SH-SY5Y (cell line): ENCODE measurements around the gene FXYD7.

ENCODE experiments used
- GATA2 ChIP-seq: IDR thresholded peaks from 2 replicates; pipeline ENCODE4 v1.6.1; 2011; ENCODE audit warnings: mild to moderate bottlenecking, low read depth, low read length
- GATA3 ChIP-seq: IDR thresholded peaks from 2 replicates; pipeline ENCODE4 v1.6.1; 2011; ENCODE audit warnings: low read depth, mild to moderate bottlenecking, low read length, moderate library complexity

FXYD7 gene

DNA sequence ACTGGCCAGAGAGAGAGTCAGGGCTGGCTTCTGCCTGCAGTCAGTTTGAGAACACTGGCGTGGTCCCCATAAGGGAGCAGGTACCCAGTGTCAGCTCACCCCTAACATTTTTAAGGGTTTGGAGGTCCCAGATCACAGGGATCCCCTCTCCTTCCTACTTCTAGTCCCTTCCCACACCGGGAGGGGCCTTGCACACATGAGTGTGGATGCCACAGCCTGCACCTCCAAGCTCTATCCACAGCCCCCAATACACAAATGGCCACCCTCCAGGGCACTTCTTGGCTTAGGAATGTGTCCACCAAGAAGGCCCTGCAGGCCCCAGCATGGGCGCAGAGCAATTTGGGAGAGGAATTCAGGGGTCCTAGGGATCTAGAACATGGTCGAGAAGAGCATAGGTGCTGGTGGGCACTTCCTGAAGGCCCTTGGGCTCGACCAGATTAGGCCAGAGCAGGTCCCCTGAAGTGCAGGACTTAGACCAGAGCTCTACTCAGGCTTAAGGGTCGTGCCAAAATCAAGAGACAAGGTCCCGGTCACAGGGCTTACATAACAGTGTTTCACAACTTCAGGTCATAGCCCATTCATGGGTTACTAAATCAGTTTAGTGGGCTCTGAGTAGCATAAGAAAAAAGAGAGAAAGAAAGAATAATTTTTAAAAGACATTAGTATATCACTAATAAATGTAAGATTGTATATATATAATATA is 27.5 kb downstream of the FXYD7 start:
- TF ChIP-seq GATA3 (no peak), GATA2 (no peak)

DNA sequence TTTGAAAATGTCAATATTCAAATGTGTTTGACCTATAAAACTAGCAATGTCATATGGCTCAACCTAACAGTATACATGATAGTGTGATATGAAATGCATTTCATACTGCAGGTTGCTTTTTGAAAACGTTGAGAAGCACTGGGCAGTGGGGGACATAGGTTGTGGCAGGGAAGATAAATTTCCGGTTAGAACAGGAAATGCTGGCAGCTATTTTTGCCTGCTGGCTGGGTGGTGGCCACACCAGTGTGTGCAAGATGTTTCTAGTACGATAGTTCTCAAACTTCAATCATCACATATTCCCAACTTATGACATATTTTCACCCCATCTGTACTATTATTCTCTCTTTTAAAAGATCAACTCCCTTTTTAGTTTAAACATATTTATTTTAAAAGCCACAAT is 28.7 kb downstream of the FXYD7 start:
- TF ChIP-seq GATA3 (no peak), GATA2 (no peak)

DNA sequence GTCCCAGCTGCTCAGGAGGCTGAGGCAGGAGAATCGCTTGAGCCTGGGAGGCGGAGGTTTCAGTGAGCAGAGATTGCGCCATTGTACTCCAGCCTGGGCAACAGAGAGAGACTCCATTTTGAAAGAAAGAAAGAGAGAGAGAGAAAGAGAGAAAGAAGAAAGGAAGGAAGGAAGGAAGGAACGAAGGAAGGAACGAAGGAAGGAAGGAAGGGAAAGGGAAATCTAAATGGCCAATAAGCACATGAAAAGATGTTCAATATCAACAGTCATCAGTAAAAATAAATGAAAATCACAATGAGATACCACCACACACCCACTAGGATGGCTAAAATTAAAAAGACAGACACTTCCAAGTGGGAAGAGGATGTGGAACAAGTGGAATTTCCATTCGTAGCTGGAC is 31.2 kb downstream of the FXYD7 start:
- TF ChIP-seq GATA2 (no peak), GATA3 (no peak)

DNA sequence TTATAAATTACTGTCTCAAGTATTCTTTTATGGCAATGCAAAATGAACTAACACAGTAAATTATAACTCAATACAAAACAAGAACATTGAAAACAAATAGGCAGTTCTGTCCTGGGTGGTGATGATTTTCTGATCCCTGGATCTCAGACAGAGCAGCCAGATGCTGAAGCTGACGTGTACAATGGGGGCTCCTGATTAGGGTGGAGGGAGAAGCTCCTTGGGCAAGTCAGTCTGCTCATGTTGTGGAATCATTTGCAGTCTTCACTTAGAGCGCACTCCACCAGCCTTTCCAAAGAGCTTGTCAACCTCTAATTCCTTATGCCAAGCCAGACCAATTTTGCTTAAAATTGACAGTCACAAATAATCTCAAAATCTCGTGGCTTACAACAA is 33.1 kb downstream of the FXYD7 start:
- TF ChIP-seq GATA3 (no peak), GATA2 (no peak)

DNA sequence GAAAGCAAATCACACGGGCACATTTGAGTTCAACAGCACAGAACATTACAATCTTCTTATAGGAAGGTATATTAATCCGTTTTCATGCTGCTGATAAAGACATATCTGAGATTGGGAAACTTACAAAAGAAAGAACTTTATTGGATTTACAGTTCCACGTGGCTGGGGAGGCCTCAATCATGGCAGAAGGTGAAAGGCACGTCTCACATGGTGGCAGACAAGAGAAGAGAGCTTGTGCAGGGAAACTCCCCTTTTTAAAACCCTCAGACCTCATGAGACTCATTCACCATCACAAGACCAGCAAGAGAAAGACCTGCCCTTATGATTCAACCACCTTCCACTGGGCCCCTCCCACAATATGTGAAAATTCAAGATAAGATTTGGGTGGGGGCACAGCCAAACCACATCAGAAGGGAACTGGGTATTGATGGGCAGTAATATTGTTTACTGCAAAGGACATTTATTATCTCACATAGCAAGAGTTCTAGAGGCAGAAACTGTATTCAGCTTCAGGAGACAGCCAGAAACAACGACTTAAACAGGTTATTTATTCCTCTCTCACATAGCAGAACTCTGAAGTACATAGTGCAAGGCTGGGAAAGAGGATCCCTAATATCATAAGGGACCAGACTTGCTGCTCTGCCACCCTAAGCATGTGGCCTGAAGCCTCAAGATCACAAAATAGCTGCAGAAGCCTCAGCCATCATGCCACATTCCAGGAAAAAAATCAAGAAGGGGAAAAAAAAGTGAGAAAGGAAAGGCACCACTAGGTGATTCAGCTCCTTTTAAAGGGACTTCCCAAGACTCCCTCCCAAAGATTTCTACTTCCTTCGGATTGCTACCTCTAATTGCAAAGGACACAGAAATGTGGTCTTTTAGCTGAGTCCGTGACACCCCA is 34.6 kb downstream of the FXYD7 start:
- TF ChIP-seq GATA3 (no peak), GATA2 (no peak)

DNA sequence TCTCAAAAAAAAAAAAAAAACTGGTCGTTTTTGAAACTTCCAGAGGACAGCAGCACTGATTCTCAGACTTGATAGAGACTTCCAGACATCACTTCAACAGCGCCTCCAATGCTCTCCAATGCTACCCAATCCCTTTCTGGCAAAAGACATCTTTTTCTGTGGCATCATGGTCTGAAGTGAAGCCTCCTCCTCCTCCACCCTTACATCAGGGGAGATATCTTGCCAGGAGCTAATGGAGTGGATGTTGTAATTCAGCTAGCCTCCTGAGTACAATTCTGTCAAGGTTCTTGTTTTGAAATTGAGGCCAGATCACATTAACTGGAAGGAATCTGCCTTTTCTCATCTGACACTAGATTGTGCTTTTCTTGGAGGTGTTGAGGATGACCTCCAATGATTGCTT is 35.6 kb downstream of the FXYD7 start:
- TF ChIP-seq GATA3 = no peak
- TF ChIP-seq GATA2 = no peak

DNA sequence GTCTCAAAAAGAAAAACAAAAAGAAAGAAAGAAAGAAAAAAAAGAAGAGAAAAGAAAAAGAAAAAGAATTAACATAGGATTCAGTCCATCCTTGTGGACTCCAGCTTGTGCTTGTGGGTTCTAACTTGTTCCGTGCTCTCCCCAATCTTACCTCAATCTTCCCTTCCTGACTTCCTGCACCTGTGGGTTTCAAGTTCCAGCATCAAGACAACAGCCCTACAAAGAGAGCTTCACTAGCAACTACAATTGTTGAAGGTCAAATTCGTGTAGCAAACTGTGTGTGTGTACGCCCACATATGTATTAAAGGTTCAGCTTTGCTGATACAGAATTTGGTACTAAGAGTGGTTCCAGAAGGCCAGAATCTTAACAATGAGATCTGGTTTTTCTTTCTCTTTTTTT is 36.8 kb downstream of the FXYD7 start:
- TF ChIP-seq GATA2 (no peak), GATA3 (no peak)

DNA sequence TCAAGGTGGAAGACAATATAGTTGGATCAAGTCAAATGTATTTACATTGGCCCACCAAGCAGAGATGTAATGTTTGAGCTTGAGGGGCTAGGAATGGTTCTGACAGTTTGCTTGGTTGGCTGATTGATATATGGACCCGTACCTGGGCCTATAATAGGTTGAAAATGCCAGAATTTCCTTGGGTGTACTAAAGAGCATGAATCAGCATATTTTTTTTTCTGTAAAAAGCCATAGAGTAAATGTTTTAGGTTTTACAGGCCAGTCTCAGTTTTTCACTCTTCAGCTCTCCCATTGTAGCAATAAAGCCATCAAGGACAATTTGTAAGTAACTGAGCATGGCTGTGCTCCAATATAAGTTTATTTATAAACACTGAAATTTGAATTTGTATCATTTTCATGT is 38.3 kb downstream of the FXYD7 start:
- no peak for TF ChIP-seq GATA3
- no peak for TF ChIP-seq GATA2

DNA sequence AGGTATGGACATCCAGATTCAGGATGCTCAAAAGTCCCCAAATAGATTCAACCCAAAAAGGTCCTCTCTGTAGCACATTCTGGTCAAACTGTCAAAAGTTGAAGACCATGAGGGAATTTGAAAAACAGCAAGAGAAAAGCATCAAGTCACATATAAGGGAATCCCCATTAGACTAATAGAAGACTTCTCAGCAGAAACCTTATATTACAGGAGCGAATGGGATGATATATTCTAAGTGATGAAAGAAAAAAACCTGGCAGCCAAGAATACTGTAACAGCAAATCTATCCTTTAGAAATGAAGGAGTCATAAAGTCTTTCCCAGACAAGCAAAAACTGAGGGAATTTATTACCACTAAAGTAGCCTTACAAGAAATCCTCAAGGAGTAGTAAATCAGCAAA is 41.2 kb downstream of the FXYD7 start:
- TF ChIP-seq GATA3 = no peak
- no peak for TF ChIP-seq GATA2

DNA sequence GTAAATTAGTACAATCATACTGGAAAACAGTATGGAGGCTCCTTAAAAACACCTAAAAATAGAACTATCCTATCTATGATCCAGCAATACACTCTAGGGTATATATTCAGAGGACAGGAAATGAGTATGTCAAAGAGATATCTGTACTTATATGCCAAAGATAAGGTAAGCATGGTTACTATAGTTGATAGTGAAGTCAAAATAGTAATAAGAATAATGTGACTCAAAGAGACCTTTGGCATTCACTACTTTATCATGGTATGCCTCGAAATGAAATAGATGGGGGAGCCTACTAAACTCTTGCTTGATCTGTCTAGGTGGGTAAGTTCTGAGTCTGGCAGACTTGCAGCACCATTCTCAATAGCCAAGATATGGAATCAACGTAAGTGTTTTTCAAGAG is 41.8 kb downstream of the FXYD7 start:
- TF ChIP-seq GATA3 = no peak

DNA sequence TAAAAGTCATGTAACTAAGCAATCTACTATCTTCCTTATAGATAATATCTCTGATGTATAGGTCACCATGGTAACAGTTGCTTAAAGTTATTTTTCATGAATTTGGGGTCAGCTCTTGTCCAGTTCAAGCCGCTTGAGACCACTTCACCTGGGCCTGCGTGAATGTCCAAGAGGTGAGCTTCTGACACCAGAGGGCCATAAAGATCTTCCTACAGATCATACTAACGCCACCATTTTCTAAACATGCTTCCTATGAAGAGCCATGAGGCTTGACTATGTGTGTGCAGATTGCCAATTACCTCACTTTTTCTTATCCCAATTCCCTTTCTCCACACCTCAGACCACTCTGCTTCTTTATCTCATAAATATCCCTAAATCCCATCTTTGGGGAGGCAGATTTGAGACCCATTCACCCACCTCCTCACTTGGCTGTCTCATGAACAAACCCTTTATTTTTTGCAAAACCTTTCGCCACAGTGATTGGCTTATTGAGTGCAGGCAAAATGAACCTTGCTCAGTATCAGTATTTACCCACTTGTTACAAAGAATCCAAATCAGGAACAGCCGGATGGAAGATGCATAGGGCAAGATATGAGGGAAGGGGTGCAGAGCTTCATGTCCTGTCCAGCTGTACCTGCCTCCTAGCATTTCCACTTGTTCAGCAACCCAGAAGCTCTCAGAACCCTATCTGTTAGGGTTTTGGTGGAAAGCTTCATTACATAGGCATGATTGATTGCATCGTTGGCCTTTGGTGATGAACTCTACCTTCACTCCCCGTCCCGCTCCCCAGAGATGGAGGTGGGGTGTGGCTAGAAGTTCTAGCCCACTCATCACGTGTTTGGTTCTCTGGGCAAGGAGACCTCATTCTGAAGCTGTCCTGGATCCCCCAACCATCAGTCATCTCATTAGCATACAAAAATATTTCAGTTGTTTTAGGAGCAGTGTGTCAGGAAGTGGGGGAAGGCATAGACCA is 51.2 kb downstream of the FXYD7 start:
- TF ChIP-seq GATA3 (no peak), GATA2 (no peak)

DNA sequence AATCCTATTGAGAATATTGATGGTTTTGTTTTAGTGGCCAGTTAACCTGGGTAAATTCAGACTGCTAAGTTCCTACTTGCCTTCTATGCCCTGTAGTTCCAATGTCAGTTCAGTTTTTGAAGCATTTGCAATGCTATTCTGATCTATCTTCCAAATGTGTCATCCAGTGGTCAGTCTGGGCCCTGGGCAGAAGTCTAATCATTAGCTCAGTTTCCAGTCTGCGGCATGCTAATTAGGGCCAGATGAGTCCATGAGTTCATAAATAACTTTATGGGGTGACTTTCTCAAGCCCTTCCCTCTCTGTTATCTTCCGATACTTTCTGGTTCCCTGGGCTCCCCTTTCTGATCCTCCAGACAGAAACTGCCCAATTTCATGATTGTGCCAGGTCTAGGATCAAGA is 52.8 kb downstream of the FXYD7 start:
- TF ChIP-seq GATA3 (no peak), GATA2 (no peak)

DNA sequence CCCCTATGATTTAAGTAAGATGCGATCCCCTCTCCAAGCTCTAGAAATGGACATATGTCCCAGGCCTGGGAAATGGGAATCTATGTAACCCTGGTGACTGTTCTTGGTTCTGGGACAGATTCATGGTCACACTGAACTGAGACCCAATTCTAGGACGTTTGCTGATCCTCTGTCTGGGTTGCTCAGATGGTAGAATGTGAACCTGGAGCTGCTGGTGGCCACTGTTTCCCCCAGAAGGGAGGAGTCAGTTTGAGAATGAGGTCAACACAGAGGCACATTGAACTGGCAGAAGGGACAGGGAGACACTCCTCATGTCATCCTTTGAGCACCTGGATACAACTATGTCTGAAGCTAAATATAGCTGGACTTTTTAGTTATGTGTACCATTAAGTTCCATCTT is 56.4 kb downstream of the FXYD7 start:
- TF ChIP-seq GATA3 (no peak), GATA2 (no peak)

DNA sequence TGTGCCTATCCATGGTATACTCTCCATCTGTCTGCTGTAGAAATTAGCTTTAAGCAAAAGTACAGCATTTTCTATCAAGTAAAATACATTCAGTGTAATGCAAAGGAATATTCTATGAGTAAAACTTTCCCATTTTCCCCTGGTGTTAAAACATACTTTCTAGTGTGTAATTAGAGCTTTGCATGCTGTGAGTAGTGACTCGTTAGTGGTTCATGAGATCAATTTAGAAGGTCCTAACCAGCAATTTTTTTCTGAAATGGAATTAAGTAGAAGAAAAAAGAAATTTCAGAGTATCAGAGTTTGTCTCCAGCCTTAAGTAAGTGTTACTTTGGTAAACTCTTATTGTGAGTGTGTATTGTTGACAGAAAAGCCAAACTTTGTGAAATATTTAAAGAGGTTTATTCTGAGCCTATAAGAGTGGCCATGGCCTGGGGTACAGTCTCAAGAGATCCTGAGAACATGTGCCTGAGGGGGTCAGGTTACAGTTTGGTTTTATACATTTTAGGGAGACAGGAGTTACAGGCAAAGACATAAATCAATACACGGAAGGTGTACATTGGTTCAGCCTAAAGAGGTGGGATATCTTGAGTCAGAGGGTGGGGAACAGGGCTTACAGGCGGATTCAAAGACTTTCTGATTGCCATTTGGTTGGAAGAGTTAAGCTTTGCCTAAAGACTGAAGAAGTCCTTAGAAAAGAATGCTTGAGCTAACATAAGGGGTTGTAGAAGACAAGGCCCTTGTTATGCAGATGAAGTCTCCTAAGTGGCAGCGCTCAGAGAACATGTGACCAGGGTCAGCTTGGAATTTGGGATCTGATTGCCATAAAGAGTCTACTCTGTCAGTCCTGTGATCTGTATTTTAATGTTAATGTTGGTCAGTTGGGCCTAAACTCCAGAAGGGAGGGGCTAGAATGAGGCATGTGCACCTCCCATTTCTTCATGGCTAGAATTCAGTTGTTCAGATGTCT is 60.0 kb downstream of the FXYD7 start:
- TF ChIP-seq GATA2 (no peak), GATA3 (no peak)
